ENCODE measurements around the gene COL27A1.

Gene COL27A1

GRCh38 chr9:114166614-114167572, 11.6 kb downstream of the COL27A1 start:
- Histone ChIP-seq H3K36me3 (ENCODE audit: control insufficient read depth, low read depth, low read length) (no peaks in the 10 kb centered on the region), H3K9me3 (ENCODE audit: control insufficient read depth, low read depth, low read length) (no peaks in the 10 kb centered on the region), H3K4me1 (ENCODE audit: control insufficient read depth, low read depth, low read length) (peaks cover 6% of the 10 kb centered on the region), H3K27ac (ENCODE audit: low read length) (no peak overlapping the region), H3K27me3 (ENCODE audit: control insufficient read depth, insufficient read depth, low read length) (no peaks in the 10 kb centered on the region), H3K4me3 (ENCODE audit: low read length) (no peak overlapping the region), H3K9ac (ENCODE audit: low read length) (no peak overlapping the region)

GRCh38 chr9:114167591-114168091, 12.3 kb downstream of the COL27A1 start:
- Histone ChIP-seq H3K27me3 (ENCODE audit: control insufficient read depth, insufficient read depth, low read length) (no peaks in the 10 kb centered on the region), H3K9ac (ENCODE audit: low read length) (no peak overlapping the region), H3K27ac (ENCODE audit: low read length) (no peak overlapping the region), H3K36me3 (ENCODE audit: control insufficient read depth, low read depth, low read length) (no peaks in the 10 kb centered on the region), H3K4me3 (ENCODE audit: low read length) (no peak overlapping the region), H3K9me3 (ENCODE audit: control insufficient read depth, low read depth, low read length) (no peaks in the 10 kb centered on the region), H3K4me1 (ENCODE audit: control insufficient read depth, low read depth, low read length) (peaks cover 6% of the 10 kb centered on the region)

GRCh38 chr9:114168281-114169028, 13.1 kb downstream of the COL27A1 start:
- Histone ChIP-seq H3K4me3 (ENCODE audit: low read length) (no peak overlapping the region), H3K27ac (ENCODE audit: low read length) (no peak overlapping the region), H3K4me1 (ENCODE audit: control insufficient read depth, low read depth, low read length) (peaks cover 3% of the 10 kb centered on the region), H3K27me3 (ENCODE audit: control insufficient read depth, insufficient read depth, low read length) (no peaks in the 10 kb centered on the region), H3K9ac (ENCODE audit: low read length) (no peak overlapping the region), H3K9me3 (ENCODE audit: control insufficient read depth, low read depth, low read length) (no peaks in the 10 kb centered on the region), H3K36me3 (ENCODE audit: control insufficient read depth, low read depth, low read length) (no peaks in the 10 kb centered on the region)

- Histone ChIP-seq H3K27me3 (ENCODE audit: control insufficient read depth, insufficient read depth, low read length) (no peaks in the 10 kb centered on the region), H3K4me1 (ENCODE audit: control insufficient read depth, low read depth, low read length) (peaks cover 3% of the 10 kb centered on the region), H3K36me3 (ENCODE audit: control insufficient read depth, low read depth, low read length) (no peaks in the 10 kb centered on the region), H3K4me3 (ENCODE audit: low read length) (no peak overlapping the region), H3K9ac (ENCODE audit: low read length) (no peak overlapping the region), H3K27ac (ENCODE audit: low read length) (no peak overlapping the region), H3K9me3 (ENCODE audit: control insufficient read depth, low read depth, low read length) (no peaks in the 10 kb centered on the region)
Observed at GRCh38 chr9:114169029-114169951, 14.0 kb downstream of the COL27A1 start.

- no peak overlapping the region for H3K27ac ChIP-seq (ENCODE audit: low read length)
- no peaks in the 10 kb centered on the region for H3K27me3 ChIP-seq (ENCODE audit: control insufficient read depth, insufficient read depth, low read length)
- H3K9me3 ChIP-seq (ENCODE audit: control insufficient read depth, low read depth, low read length): no peaks in the 10 kb centered on the region
- no peak overlapping the region for H3K4me3 ChIP-seq (ENCODE audit: low read length)
- peaks cover 3% of the 10 kb centered on the region for H3K4me1 ChIP-seq (ENCODE audit: control insufficient read depth, low read depth, low read length)
- no peaks in the 10 kb centered on the region for H3K36me3 ChIP-seq (ENCODE audit: control insufficient read depth, low read depth, low read length)
- H3K9ac ChIP-seq (ENCODE audit: low read length): no peak overlapping the region
Observed at GRCh38 chr9:114169952-114170770, 14.8 kb downstream of the COL27A1 start.

GRCh38 chr9:114170771-114171461, 15.6 kb downstream of the COL27A1 start:
- H3K9ac ChIP-seq (ENCODE audit: low read length): no peak overlapping the region
- H3K4me3 ChIP-seq (ENCODE audit: low read length): no peak overlapping the region
- peaks cover 3% of the 10 kb centered on the region for H3K4me1 ChIP-seq (ENCODE audit: control insufficient read depth, low read depth, low read length)

GRCh38 chr9:114171500-114171899, 16.2 kb downstream of the COL27A1 start:
- H3K9ac ChIP-seq (ENCODE audit: low read length): no peak overlapping the region
- no peak overlapping the region for H3K27ac ChIP-seq (ENCODE audit: low read length)
- no peaks in the 10 kb centered on the region for H3K9me3 ChIP-seq (ENCODE audit: control insufficient read depth, low read depth, low read length)
- H3K4me1 ChIP-seq (ENCODE audit: control insufficient read depth, low read depth, low read length): peaks cover 3% of the 10 kb centered on the region
- H3K36me3 ChIP-seq (ENCODE audit: control insufficient read depth, low read depth, low read length): no peaks in the 10 kb centered on the region
- no peak overlapping the region for H3K4me3 ChIP-seq (ENCODE audit: low read length)
- no peaks in the 10 kb centered on the region for H3K27me3 ChIP-seq (ENCODE audit: control insufficient read depth, insufficient read depth, low read length)

More at GRCh38 chr9:114170771-114171461, 15.6 kb downstream of the COL27A1 start:
- no peak overlapping the region for H3K27ac ChIP-seq (ENCODE audit: low read length)
- H3K36me3 ChIP-seq (ENCODE audit: control insufficient read depth, low read depth, low read length): no peaks in the 10 kb centered on the region
- H3K27me3 ChIP-seq (ENCODE audit: control insufficient read depth, insufficient read depth, low read length): no peaks in the 10 kb centered on the region
- no peaks in the 10 kb centered on the region for H3K9me3 ChIP-seq (ENCODE audit: control insufficient read depth, low read depth, low read length)

- Histone ChIP-seq H3K9ac (ENCODE audit: low read length) (no peak overlapping the region), H3K9me3 (ENCODE audit: control insufficient read depth, low read depth, low read length) (no peaks in the 10 kb centered on the region), H3K27me3 (ENCODE audit: control insufficient read depth, insufficient read depth, low read length) (no peaks in the 10 kb centered on the region), H3K36me3 (ENCODE audit: control insufficient read depth, low read depth, low read length) (no peaks in the 10 kb centered on the region), H3K4me1 (ENCODE audit: control insufficient read depth, low read depth, low read length) (peaks cover 3% of the 10 kb centered on the region), H3K27ac (ENCODE audit: low read length) (no peak overlapping the region), H3K4me3 (ENCODE audit: low read length) (no peak overlapping the region)
Observed at GRCh38 chr9:114172981-114173833, 17.9 kb downstream of the COL27A1 start.

- no peak overlapping the region for H3K4me3 ChIP-seq (ENCODE audit: low read length)
- no peaks in the 10 kb centered on the region for H3K9me3 ChIP-seq (ENCODE audit: control insufficient read depth, low read depth, low read length)
- H3K36me3 ChIP-seq (ENCODE audit: control insufficient read depth, low read depth, low read length): no peaks in the 10 kb centered on the region
- H3K27me3 ChIP-seq (ENCODE audit: control insufficient read depth, insufficient read depth, low read length): no peaks in the 10 kb centered on the region
- H3K27ac ChIP-seq (ENCODE audit: low read length): no peak overlapping the region
- peaks cover 3% of the 10 kb centered on the region for H3K4me1 ChIP-seq (ENCODE audit: control insufficient read depth, low read depth, low read length)
- no peak overlapping the region for H3K9ac ChIP-seq (ENCODE audit: low read length)
Observed at GRCh38 chr9:114174557-114174875, 19.2 kb downstream of the COL27A1 start.

All from iPS-18a (cell line).